ENCODE measurements around the gene LCN10. TPM values are rescaled to one million over a fixed set of nuclear protein-coding genes. Genes with fewer than 3 reads are reported as not detected.
"Not testable (repeated sequence)": the region's sequence is repeated elsewhere in the genome, so short reads cannot be mapped to it uniquely, and the experiment has no call there.

The LCN10 gene
- total RNA-seq, 1 donor from 2014 or later: 10.6 TPM

GRCh38 chr9:136774416-136775045, 31.8 kb upstream of the LCN10 start:
- DNase-seq: no peak
- no peak for ATAC-seq
- intact Hi-C loops (cut with micrococcal nuclease): no loop called here

DNA sequence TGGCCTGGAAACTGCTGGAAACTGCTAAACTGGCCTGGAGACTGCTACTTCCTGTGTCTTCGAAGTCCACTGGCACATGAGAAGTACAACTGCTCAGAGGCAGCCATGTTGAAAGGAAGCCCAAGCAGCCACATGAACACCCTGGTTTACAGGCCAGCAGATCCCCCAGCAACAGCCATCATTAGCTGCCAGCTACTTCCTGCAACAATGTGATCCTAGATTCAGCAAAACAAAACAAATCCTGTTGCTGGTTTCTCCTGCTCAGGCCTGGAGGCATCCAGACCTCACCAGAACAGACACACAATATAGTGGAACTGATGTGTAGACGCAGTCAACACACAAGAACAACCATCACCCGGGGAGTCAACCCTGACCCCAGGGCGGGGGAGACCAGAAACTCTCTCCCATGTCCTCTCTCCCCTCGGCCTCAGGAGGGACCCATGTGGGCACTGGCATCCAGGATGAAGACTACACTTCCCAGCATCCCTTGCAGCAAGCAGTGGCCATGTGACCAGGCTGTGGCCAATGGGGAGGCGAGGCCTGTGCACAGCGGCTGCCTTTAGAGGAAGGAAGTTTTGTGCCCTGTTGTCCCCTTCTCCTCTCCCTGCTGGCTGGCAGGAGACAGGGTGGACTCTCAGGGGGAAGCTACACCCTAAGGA, 30.8 kb upstream of the LCN10 start:
- ATAC-seq: peak; percentile 48
- intact Hi-C loops (cut with micrococcal nuclease): no loop called here
- DNase-seq: no peak

DNA sequence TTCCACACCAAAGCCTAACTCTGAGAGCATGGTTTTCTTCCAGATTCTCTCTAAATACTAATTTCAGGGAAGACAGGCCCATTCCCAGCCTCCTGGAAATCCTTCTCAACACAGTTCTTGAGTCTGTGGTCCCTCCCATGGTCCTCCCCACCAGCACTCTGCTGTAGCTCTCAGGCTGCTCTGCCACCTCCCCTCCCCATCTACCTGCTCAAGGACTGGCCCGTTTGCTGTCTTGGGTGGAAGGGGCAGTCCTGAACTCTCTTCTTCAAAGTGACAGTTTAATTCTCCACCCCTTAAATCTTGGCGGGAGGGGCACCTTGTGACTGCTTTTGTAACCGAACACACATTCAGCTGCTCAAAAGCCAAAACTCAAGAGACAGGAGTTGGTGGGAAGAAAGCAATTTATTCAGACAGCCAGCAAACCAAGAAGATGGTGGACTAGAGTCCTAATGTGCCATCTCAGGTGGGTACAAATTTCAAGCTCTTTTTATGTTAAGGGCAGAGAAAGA, 29.2 kb upstream of the LCN10 start:
- ATAC-seq: no peak
- no peak for DNase-seq
- intact Hi-C loops (cut with micrococcal nuclease): no loop called here

- ATAC-seq (no peak), DNase-seq (no peak)
- intact Hi-C loops (cut with micrococcal nuclease): no loop called here
Measured at GRCh38 chr9:136769710-136770191, 27.0 kb upstream of the LCN10 start.

DNA sequence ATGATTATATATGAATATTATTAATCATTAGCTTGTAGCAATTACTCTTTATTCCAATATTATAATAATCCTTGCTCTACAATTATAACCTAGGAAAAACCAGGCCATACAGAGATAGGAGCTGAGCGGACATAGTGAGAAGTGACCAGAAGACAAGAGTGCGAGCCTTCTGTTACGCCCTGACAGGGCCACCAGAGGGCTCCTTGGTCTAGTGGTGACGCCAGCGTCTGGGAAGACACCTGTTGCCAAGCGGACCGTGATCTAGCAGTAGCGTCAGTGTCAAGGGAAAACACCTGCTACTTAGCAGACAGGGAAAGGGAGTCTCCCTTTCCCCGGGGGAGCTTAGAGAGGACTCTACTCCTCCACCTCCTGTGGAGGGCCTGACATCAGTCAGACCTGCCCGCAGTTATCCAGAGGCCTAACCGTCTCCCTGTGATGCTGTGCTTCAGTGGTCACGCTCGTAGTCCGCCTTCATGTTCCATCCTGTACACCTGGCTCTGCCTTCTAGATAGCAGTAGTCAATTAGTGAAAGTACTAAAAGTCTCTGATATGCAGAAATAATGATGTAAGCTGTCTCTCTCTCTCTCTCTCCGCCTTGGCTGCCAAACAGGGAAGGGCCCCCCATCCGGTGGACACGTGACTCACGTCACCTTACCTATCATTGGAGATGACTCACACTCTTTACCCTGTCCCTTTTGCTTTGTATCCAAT, 23.8 kb upstream of the LCN10 start:
- peak; percentile 71 for DNase-seq
- ATAC-seq; intact Hi-C loops (cut with micrococcal nuclease): not testable (repeated sequence)

- DNase-seq; intact Hi-C loops (cut with micrococcal nuclease); ATAC-seq: not testable (repeated sequence)
Measured at GRCh38 chr9:136765745-136766409, 23.1 kb upstream of the LCN10 start.

GRCh38 chr9:136765041-136765440, 22.3 kb upstream of the LCN10 start:
- DNase-seq (no peak), ATAC-seq (peak; percentile 58)
- intact Hi-C loops (cut with micrococcal nuclease): no loop called here

- ATAC-seq: peak; percentile 4
- no peak for DNase-seq
- intact Hi-C loops (cut with micrococcal nuclease): no loop called here
Measured at GRCh38 chr9:136764301-136764891, 21.7 kb upstream of the LCN10 start, which contains the start of gene LCN15. TSS of gene LCN15 (minus strand) at chr9:136764518. CDS start at chr9:136764488, 30 bp downstream.

DNA sequence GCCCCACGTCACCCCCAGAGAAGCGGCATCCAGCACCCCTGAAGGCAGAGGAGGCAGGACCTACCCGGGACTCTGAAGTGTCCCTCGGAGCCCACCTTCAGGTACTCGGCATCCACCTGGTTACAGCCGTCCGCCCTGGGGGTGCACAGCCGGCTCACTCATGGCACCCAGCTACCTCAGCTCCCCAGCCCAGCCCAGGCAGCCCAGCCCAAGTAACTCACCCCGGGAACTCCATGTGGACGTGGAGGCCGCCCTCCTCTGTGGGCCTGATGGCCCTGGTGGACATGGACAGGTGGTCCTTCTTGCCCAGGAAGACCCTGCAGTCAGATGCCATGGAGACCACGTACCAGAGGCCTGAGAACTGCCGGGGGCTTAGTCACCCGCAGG, 20.9 kb upstream of the LCN10 start:
- intact Hi-C loops (cut with micrococcal nuclease): no loop called here
- ATAC-seq (no peak), DNase-seq (no peak)

GRCh38 chr9:136762915-136763648, 20.3 kb upstream of the LCN10 start:
- DNase-seq: peak; percentile 66

GRCh38 chr9:136762221-136762691, 19.5 kb upstream of the LCN10 start:
- DNase-seq (no peak), ATAC-seq (no peak)
- intact Hi-C loops (cut with micrococcal nuclease): no loop called here

More at GRCh38 chr9:136762915-136763648, 20.3 kb upstream of the LCN10 start:
- intact Hi-C loops (cut with micrococcal nuclease): no loop called here
- peak; percentile 39 for ATAC-seq

DNA sequence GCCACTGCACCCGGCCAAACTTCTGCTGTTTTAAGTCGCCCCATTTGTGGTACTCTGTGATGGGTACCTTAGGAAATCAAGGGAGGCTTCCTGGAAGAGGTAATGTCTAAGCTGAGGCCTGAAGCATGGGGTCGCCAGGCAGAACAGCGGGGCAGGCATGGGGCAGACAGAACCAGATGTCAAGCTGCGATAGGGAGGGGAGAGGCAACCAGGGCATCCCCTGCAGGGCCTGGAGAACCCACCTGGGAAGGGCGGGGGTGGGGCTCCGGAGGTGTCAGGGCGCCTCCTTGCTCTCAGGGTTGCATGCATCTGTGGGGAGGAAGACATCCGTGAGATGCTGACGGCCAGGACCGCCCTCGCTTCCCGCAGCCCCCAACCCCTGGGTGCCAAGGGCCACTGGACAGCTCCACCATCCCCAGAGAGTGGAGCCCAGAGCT, 18.8 kb upstream of the LCN10 start:
- DNase-seq: no peak
- intact Hi-C loops (cut with micrococcal nuclease): no loop called here
- no peak for ATAC-seq

DNA sequence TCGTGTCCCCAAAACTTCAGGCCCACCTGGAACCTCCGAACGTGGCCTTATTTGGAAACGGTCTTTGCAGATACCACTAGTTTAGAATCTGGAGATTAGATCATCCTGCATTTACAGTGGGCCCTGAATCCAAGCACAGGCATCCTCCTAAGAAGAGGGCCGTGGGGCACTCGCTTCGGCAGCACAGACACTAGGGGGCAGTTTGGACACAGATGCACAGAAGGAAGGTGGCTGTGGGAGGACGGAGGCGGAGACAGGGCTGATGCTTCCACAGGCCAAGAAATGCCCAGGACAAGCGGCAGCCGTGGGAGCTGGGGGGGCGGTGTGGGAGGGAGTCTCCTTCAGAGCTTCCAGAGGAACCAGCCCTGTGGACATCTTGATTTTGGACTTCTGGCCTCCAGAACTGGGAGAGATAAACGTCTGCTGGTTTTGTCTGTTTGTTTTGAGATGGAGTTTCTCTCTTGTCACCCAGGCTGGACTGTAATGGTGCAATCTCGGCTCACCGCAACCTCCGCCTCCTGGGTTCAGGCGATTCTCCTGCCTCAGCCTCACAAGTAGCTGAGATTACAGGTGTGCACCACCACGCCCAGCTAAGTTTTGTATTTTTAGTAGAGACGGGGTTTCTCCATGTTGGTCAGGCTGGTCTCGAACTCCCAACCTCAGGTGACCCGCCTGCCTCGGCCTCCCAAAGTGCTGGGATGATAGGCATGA, 18.2 kb upstream of the LCN10 start:
- intact Hi-C loops (cut with micrococcal nuclease): not testable (repeated sequence)
- ATAC-seq: peak; percentile 31
- peak; percentile 60 for DNase-seq

DNA sequence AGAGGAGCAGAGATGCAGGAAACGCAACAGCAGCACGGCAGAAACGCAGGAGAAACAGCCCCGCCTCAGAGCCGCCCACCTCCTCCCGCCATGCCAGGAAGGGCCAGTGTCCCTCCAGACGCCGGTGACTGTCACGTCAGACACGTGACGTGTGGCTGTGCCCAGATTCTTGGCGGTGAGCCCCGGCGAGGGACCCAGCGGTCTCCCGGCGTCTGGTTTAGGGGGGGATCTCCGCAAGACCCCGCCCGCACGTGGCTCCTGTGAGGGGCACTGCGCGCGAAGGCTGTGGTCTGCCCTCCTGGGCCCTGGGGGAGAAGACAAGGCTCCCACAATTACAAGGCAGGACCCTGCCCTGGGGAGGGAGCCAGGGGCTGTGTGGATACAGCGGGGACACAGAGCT, 17.7 kb upstream of the LCN10 start:
- ATAC-seq (no peak), DNase-seq (no peak)
- intact Hi-C loops (cut with micrococcal nuclease): no loop called here

DNA sequence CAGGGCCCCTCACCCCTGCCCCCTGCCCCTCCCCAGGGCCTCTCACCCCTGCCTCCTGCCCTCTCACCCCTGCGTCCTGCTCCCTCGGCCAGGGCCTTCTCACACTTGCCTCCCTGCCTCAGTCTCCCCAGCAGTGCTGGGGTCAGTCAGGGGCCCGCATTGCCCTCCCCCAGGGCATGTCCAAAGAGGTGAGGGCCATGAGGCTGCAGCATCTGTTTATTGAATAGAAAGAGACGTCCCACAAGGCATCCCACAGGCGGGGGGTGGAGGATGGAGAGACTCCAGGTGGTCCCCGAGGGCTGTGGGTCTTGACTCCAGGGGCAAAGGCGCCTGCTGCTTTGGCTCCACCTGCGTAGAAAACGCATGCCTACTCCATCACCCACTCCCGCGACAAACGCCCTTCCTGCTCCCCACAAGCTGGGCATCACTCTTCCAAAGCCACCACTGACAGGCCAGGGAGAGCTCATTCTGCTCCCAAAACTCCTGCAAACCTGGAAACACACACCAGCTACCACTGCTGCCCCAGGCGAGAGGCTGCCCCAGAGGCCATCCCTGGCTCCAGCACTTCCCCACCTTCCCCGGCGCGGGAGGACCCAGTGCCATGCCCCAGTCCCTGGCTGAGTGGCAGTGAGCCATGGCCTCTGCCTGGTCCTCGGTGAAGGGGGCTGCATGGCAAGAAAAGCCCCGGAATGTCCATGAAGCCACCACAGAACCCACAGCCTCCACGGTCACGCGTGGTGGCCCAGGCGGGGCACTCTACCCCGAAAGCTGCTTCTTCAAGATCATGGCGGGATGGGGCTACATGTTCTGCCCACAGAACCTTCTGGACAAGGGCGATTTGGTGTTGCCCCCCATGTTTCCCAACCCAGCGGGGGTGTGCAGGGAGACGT, 16.9 kb upstream of the LCN10 start:
- ATAC-seq (no peak), DNase-seq (no peak)
- intact Hi-C loops (cut with micrococcal nuclease): no loop called here

DNA sequence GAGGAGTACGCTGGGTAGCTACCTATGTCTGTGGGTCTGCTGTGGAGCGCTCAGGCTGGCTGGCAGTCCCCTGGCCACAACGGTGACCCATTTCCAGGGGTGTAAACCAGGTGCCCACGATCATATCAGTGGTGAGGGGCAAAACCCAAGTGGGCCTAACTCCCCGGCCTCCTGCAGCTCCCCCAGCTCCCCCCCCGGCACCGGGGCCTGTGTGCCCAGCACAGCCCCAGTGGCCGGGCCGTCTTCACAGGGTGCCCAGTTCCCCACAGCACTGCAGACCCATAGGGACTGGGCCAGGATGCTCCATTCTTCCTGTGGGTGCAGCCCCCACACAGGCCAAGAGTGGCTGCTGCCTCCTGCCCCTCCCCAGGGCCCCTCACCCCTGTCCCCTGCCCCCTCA, 16.3 kb upstream of the LCN10 start:
- no peak for ATAC-seq
- intact Hi-C loops (cut with micrococcal nuclease): no loop called here
- no peak for DNase-seq

- DNase-seq (no peak), ATAC-seq (no peak)
- intact Hi-C loops (cut with micrococcal nuclease): no loop called here
Measured at GRCh38 chr9:136757751-136758140, 15.0 kb upstream of the LCN10 start.

All from left ventricle myocardium superior (tissue), 1 donor.